CD14-positive monocyte (primary cell): ENCODE results near the gene TEX36. TPM values are rescaled to one million over a fixed set of nuclear protein-coding genes. Genes with fewer than 3 reads are reported as not detected.

Source experiments
- DNase-seq, 3 donors: peaks; one replicate each; pipeline ENCODE4 v3.0.0-alpha.2; 2011 to 2022
- H2AFZ ChIP-seq: 2 replicates; pipeline ENCODE4 v1.6.0; 2012; ENCODE audit warnings: mild to moderate bottlenecking, low read depth, low read length, inconsistent platforms; ENCODE audit not compliant: insufficient read depth, poor library complexity, severe bottlenecking
- H3K27ac ChIP-seq, 2 donors: 1 replicate in 1 of 2; 2 replicates in 1 of 2; pipeline ENCODE4 v1.5.1; 2012 to 2013; ENCODE audit warnings: low read length in 2 of 2, control low read depth in 1 of 2, inconsistent platforms in 1 of 2, low read depth in 1 of 2, mild to moderate bottlenecking in 1 of 2
- H3K27me3 ChIP-seq, 2 donors: one replicate each; pipeline versions ENCODE4 v1.6.0 to v1.6.1; 2011 to 2013; ENCODE audit warnings: low read length in 2 of 2; ENCODE audit not compliant: control insufficient read depth in 2 of 2, insufficient read depth in 2 of 2
- H3K36me3 ChIP-seq, 2 donors: replicated peaks in 1 of 2; 1 replicate in 1 of 2; 2 replicates in 1 of 2; pipeline versions ENCODE4 v1.5.1 to v1.6.1; 2012 to 2013; ENCODE audit warnings: low read length in 2 of 2, control low read depth in 1 of 2, inconsistent platforms in 1 of 2, mild to moderate bottlenecking in 1 of 2; ENCODE audit not compliant: insufficient read depth in 2 of 2, control insufficient read depth in 1 of 2
- H3K4me1 ChIP-seq, 2 donors: 1 replicate in 1 of 2; 2 replicates in 1 of 2; pipeline versions ENCODE4 v1.5.1 to v1.6.1; 2012 to 2013; ENCODE audit warnings: low read length in 2 of 2, control low read depth in 1 of 2, inconsistent platforms in 1 of 2, mild to moderate bottlenecking in 1 of 2, moderate library complexity in 1 of 2; ENCODE audit not compliant: insufficient read depth in 2 of 2, control insufficient read depth in 1 of 2
- H3K4me2 ChIP-seq: replicated peaks from 2 replicates; pipeline ENCODE3; 2012; ENCODE audit warnings: low read length, moderate library complexity, mild to moderate bottlenecking; ENCODE audit not compliant: poor library complexity, severe bottlenecking; ENCODE audit errors: extremely low read depth
- H3K4me3 ChIP-seq, 3 experiments: fragments of 200-600 bp in 1 of 3; sonication (generic) in 1 of 3; replicated peaks in 1 of 3; 1 replicate in 2 of 3; 2 replicates in 1 of 3; pipeline ENCODE4 v1.5.1; 2011 to 2013; ENCODE audit warnings: low read length in 3 of 3, mild to moderate bottlenecking in 3 of 3, control low read depth in 2 of 3, low read depth in 2 of 3, inconsistent platforms in 1 of 3, moderate library complexity in 1 of 3
- H3K79me2 ChIP-seq: 2 replicates; pipeline ENCODE4 v1.6.0; 2012; ENCODE audit warnings: mild to moderate bottlenecking, control low read depth, inconsistent platforms, low read length, moderate library complexity; ENCODE audit not compliant: insufficient read depth
- H3K9ac ChIP-seq: 2 replicates; pipeline ENCODE4 v1.6.0; 2017; ENCODE audit warnings: low read length, mild to moderate bottlenecking; ENCODE audit not compliant: insufficient read depth, poor library complexity, severe bottlenecking
- H3K9me3 ChIP-seq, 2 donors: replicated peaks in 1 of 2; 1 replicate in 1 of 2; 2 replicates in 1 of 2; pipeline versions ENCODE4 v1.5.1 to v1.6.1; 2012 to 2013; ENCODE audit warnings: low read length in 2 of 2, control low read depth in 1 of 2; ENCODE audit not compliant: control insufficient read depth in 1 of 2, insufficient read depth in 1 of 2
- H4K20me1 ChIP-seq: 2 replicates; pipeline ENCODE4 v1.6.0; 2012; ENCODE audit warnings: mild to moderate bottlenecking, low read length, control low read depth, moderate library complexity; ENCODE audit not compliant: insufficient read depth
- H3K27ac Mint-ChIP-seq, 7 donors: one replicate each; pipeline ENCODE4 v1.8.0; 2020; ENCODE audit warnings: mild to moderate bottlenecking in 7 of 7, mixed read lengths in 7 of 7, moderate library complexity in 6 of 7, inconsistent platforms in 2 of 7
- H3K27me3 Mint-ChIP-seq, 3 donors: one replicate each; pipeline ENCODE4 v1.8.0; 2021 to 2022; ENCODE audit warnings: low read depth in 3 of 3, mild to moderate bottlenecking in 3 of 3, mixed read lengths in 3 of 3, moderate library complexity in 3 of 3, inconsistent platforms in 1 of 3
- H3K36me3 Mint-ChIP-seq, 2 donors: one replicate each; pipeline ENCODE4 v1.8.0; 2020; ENCODE audit warnings: mixed read lengths in 2 of 2, inconsistent platforms in 1 of 2, mild to moderate bottlenecking in 1 of 2
- H3K4me1 Mint-ChIP-seq: one replicate; pipeline ENCODE4 v1.8.0; 2020; ENCODE audit warnings: mild to moderate bottlenecking, mixed read lengths
- H3K4me3 Mint-ChIP-seq, 2 donors: one replicate each; pipeline ENCODE4 v1.8.0; 2020; ENCODE audit warnings: mild to moderate bottlenecking in 2 of 2, mixed read lengths in 2 of 2, moderate library complexity in 1 of 2
- H3K9me3 Mint-ChIP-seq, 7 donors: one replicate each; pipeline ENCODE4 v1.8.0; 2020 to 2022; ENCODE audit warnings: mixed read lengths in 7 of 7, mild to moderate bottlenecking in 6 of 7, moderate library complexity in 6 of 7, inconsistent platforms in 2 of 7
- WGBS: methylation state at CpG from one replicate; pipeline ENCODE4 v1.1.5; 2013; ENCODE audit warnings: missing lambda C conversion rate; ENCODE audit not compliant: insufficient coverage; 5-methylcytosine and 5-hydroxymethylcytosine counted together
- intact Hi-C, 2 donors: fragments of 100-400 bp; cut with micrococcal nuclease; formaldehyde crosslinking; loops; one replicate each; pipeline versions ENCODE4 v1.15.0 to v1.15.1; 2023
- polyA plus RNA-seq, 3 donors: library from polyadenylated mRNA; depleted of rRNA in 1 of 3; unstranded in 2 of 3; stranded (reverse) in 1 of 3; fragments of 300-500 nt in 2 of 3; fragments of >200 nt in 1 of 3; fragmentation: Illumina TruSeq in 2 of 3; gene quantifications; 1 replicate in 2 of 3; 2 replicates in 1 of 3; pipeline ENCODE4 v1.2.3, GENCODE V29; 2012 to 2021
- TF ChIP-seq, protein P1 (sequence below): fragments of 200-600 bp; IDR thresholded peaks from one replicate; pipeline ENCODE4 v1.8.0; 2022; ENCODE audit warnings: antibody characterized with exemption, mild to moderate bottlenecking

The TEX36 gene
- polyA plus RNA-seq, 3 donors = not detected

DNA sequence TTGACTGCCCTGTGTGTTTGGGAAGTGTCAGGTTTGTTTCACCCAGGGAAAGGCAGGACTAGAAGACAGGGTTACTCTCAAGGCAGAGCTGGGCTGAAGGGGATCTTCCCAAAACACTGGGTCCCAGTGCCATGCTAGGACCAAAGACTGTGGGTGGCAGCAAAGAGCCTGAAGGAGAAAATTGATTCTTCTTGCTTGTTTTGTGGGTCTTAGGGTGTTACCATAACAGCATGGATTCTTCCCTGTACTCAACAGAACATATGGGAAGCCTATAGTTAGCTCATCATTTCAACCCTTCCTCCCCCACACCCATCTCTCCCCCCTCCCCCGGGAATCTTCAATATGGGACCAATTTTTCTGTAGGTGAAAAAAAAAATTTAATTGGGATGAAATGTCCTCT, 42.3 kb downstream of the TEX36 start:
- Mint-ChIP-seq H3K27ac (no peak overlapping the region), H3K27me3 (peaks cover 0 to 6% (median 5%) of the 10 kb centered on the region in 3 donors), H3K4me3 (no peak overlapping the region), H3K9me3 (peaks cover 0 to 8% (median 2%) of the 10 kb centered on the region in 7 donors), H3K36me3 (no peaks in the 10 kb centered on the region), H3K4me1 (no peaks in the 10 kb centered on the region)
- Histone ChIP-seq H3K79me2 (no peaks in the 10 kb centered on the region), H4K20me1 (no peaks in the 10 kb centered on the region), H2AFZ (no peak overlapping the region), H3K4me3 (no peak overlapping the region), H3K9me3 (no peaks in the 10 kb centered on the region), H3K4me1 (no peaks in the 10 kb centered on the region), H3K4me2 (no peak overlapping the region), H3K36me3 (no peaks in the 10 kb centered on the region), H3K9ac (no peak overlapping the region), H3K27ac (no peak overlapping the region), H3K27me3 (no peaks in the 10 kb centered on the region)
- WGBS = no CpG with 5 or more reads among the region's 1 CpG
- DNase-seq = no peak
- intact Hi-C loops = no loop called here
- TF ChIP-seq, protein P1, sequence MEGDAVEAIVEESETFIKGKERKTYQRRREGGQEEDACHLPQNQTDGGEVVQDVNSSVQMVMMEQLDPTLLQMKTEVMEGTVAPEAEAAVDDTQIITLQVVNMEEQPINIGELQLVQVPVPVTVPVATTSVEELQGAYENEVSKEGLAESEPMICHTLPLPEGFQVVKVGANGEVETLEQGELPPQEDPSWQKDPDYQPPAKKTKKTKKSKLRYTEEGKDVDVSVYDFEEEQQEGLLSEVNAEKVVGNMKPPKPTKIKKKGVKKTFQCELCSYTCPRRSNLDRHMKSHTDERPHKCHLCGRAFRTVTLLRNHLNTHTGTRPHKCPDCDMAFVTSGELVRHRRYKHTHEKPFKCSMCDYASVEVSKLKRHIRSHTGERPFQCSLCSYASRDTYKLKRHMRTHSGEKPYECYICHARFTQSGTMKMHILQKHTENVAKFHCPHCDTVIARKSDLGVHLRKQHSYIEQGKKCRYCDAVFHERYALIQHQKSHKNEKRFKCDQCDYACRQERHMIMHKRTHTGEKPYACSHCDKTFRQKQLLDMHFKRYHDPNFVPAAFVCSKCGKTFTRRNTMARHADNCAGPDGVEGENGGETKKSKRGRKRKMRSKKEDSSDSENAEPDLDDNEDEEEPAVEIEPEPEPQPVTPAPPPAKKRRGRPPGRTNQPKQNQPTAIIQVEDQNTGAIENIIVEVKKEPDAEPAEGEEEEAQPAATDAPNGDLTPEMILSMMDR = no peak

DNA sequence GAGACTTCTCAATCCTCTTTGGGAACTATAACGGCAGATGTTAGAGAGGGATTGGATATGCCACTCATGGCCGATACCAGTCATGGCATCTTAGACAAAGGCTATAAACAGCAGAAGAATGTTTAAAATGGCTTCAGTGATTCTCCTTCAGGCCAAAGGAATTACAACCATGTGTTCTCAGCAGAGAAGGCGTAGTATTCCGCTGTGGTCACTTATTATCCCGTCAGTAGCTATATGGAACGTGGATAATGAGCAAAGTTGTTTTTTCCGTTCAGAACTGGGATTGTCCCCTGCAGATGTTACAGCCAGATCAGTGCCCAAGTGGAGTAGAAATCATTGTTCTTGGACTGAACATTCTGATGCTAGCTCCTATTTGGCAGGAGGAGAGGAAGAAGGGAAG, 43.1 kb downstream of the TEX36 start:
- Mint-ChIP-seq H3K27me3 (peaks cover 0 to 6% (median 5%) of the 10 kb centered on the region in 3 donors), H3K4me3 (no peak overlapping the region), H3K4me1 (no peaks in the 10 kb centered on the region), H3K9me3 (peaks cover 0 to 8% (median 2%) of the 10 kb centered on the region in 7 donors), H3K36me3 (no peaks in the 10 kb centered on the region), H3K27ac (no peak overlapping the region)
- no peaks in the 10 kb centered on the region for H3K4me1 ChIP-seq
- H3K4me2 ChIP-seq = no peak overlapping the region
- H2AFZ ChIP-seq = no peak overlapping the region
- intact Hi-C loops = no loop called here
- TF ChIP-seq, protein P1 = no peak
- no peaks in the 10 kb centered on the region for H3K36me3 ChIP-seq
- WGBS = 91% methylated on average over 5 of the region's 7 CpGs
- DNase-seq = no peak
- no peaks in the 10 kb centered on the region for H3K9me3 ChIP-seq
- no peaks in the 10 kb centered on the region for H3K79me2 ChIP-seq
- no peaks in the 10 kb centered on the region for H3K27me3 ChIP-seq
- H3K4me3 ChIP-seq = no peak overlapping the region
- no peak overlapping the region for H3K27ac ChIP-seq
- no peaks in the 10 kb centered on the region for H4K20me1 ChIP-seq
- H3K9ac ChIP-seq = no peak overlapping the region
